Activated T-helper 1 cell treated with anti-CD3 and anti-CD28 coated beads, Interleukin-12 subunit alpha, Interleukin-12 subunit beta, Interleukin-2, Interleukin-4 antibody, amounts not matched to agents 30 ng/mL and 10 ng/mL and 1 ng/mL, durations not matched to agents 14 hours and 24 hours and 36 hours (primary cell): Measurements from ENCODE around the gene MYL3. TPM values are rescaled to one million over a fixed set of nuclear protein-coding genes. Genes with fewer than 3 reads are reported as not detected.
A peak's percentile ranks its signal among the peaks of the same experiment; 100 is the strongest.

Experiments
- DNase-seq: peaks from one replicate; pipeline ENCODE4 v3.0.0; 2021; ENCODE audit warnings: low spot score
- H3K27ac Mint-ChIP-seq: one replicate; pipeline ENCODE4 v1.8.0; 2021; ENCODE audit warnings: mild to moderate bottlenecking, mixed read lengths
- H3K27me3 Mint-ChIP-seq: one replicate; pipeline ENCODE4 v1.8.0; 2022; ENCODE audit warnings: mild to moderate bottlenecking, moderate library complexity, mixed read lengths; ENCODE audit not compliant: insufficient read depth
- H3K36me3 Mint-ChIP-seq: one replicate; pipeline ENCODE4 v1.8.0; 2021; ENCODE audit warnings: low read depth, mixed read lengths
- H3K4me1 Mint-ChIP-seq: one replicate; pipeline ENCODE4 v1.8.0; 2021; ENCODE audit warnings: low read depth, mixed read lengths
- H3K4me3 Mint-ChIP-seq: one replicate; pipeline ENCODE4 v1.8.0; 2021; ENCODE audit warnings: mild to moderate bottlenecking, moderate library complexity, mixed read lengths
- H3K9me3 Mint-ChIP-seq: one replicate; pipeline ENCODE4 v1.8.0; 2021; ENCODE audit warnings: mixed read lengths
- intact Hi-C: fragments of 100-400 bp; cut with micrococcal nuclease; formaldehyde crosslinking; loops from one replicate; pipeline ENCODE4 v1.15.1; 2024
- total RNA-seq: library from RNA; stranded (reverse); gene quantifications from 2 replicates; pipeline ENCODE4 v1.2.3, GENCODE V29; 2022

Gene MYL3
- total RNA-seq, 1 donor from 2014 or later: not detected

DNA sequence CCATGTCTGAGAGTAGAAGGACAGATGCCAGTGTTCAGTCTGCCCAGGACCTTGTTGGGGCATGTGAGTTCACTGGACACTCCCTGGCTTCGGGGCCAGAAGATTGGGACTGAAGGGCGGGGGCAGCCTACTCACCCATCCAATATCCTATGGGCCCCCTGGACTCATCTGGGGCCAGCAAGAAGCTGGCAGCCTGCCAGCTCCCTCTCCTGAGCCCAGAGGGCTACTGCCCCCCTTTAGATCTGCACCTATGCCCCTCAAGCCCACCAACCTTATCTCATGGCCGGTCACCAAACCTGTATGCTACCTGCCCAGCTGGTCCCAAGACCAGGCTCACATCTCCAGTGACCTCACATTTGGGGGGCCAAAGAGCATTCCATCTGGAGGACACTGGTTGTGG, 22.4 kb upstream of the MYL3 start:
- H3K9me3 Mint-ChIP-seq: no peaks in the 10 kb centered on the region
- H3K36me3 Mint-ChIP-seq: no peaks in the 10 kb centered on the region
- H3K27ac Mint-ChIP-seq: no peak overlapping the region
- no peaks in the 10 kb centered on the region for H3K4me1 Mint-ChIP-seq
- peaks cover 59% of the 10 kb centered on the region for H3K27me3 Mint-ChIP-seq
- DNase-seq: no peak
- intact Hi-C loops: no loop called here
- no peak overlapping the region for H3K4me3 Mint-ChIP-seq

GRCh38 chr3:46884929-46885328, 21.7 kb upstream of the MYL3 start:
- intact Hi-C loops: no loop called here
- Mint-ChIP-seq H3K36me3 (no peaks in the 10 kb centered on the region), H3K4me3 (no peak overlapping the region), H3K9me3 (no peaks in the 10 kb centered on the region), H3K27me3 (peaks cover 65% of the 10 kb centered on the region), H3K4me1 (no peaks in the 10 kb centered on the region), H3K27ac (no peak overlapping the region)
- DNase-seq: no peak

DNA sequence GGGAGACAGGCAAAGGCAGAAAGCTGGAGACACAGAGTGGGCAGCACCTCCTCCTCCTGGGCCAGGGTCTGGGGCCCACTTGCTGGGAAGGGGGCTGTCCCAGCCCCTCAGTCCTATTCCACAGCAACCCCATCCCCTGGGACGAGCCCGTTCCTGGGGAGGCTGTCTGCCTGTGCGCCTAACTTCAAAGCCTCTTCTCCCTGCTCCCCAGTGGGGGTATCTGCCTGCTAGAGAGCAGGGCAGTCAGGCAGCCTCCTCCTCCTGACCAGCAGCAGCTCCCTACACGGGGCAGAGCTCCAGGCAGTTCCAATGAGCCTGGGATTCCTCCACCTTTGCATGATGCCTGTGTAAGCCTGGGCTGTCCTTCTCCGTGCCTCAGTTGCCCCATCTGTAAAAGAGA, 21.2 kb upstream of the MYL3 start:
- intact Hi-C loops: no loop called here
- peaks cover 70% of the 10 kb centered on the region for H3K27me3 Mint-ChIP-seq
- no peak overlapping the region for H3K27ac Mint-ChIP-seq

DNA sequence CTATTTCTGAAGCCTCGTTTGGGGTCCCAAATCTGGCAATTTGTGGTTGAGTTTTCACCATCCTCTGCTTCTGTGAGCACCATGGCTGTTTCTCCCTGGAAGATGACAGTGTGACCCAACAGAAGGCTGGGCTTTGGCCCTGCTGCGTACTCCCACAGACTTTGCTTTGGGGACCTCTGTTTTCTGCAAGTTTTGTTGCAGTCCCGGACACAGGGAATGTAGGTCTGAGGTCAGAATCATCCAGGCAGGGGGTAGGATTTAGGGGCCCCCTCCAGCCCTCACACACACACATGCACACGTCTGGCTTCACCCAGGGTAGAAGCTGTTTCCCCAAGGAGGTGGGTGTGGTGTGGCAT, 20.6 kb upstream of the MYL3 start:
- H3K27ac Mint-ChIP-seq: no peak overlapping the region
- no peak for DNase-seq
- peak overlapping the region; percentile 30 for H3K4me3 Mint-ChIP-seq
- H3K27me3 Mint-ChIP-seq: peaks cover 73% of the 10 kb centered on the region
- H3K9me3 Mint-ChIP-seq: no peaks in the 10 kb centered on the region
- intact Hi-C loops: no loop called here
- no peaks in the 10 kb centered on the region for H3K36me3 Mint-ChIP-seq
- H3K4me1 Mint-ChIP-seq: no peaks in the 10 kb centered on the region

More for the DNA sequence above, 21.2 kb upstream of the MYL3 start:
- H3K9me3 Mint-ChIP-seq: no peaks in the 10 kb centered on the region
- no peaks in the 10 kb centered on the region for H3K36me3 Mint-ChIP-seq
- DNase-seq: no peak
- H3K4me1 Mint-ChIP-seq: no peaks in the 10 kb centered on the region
- no peak overlapping the region for H3K4me3 Mint-ChIP-seq

DNA sequence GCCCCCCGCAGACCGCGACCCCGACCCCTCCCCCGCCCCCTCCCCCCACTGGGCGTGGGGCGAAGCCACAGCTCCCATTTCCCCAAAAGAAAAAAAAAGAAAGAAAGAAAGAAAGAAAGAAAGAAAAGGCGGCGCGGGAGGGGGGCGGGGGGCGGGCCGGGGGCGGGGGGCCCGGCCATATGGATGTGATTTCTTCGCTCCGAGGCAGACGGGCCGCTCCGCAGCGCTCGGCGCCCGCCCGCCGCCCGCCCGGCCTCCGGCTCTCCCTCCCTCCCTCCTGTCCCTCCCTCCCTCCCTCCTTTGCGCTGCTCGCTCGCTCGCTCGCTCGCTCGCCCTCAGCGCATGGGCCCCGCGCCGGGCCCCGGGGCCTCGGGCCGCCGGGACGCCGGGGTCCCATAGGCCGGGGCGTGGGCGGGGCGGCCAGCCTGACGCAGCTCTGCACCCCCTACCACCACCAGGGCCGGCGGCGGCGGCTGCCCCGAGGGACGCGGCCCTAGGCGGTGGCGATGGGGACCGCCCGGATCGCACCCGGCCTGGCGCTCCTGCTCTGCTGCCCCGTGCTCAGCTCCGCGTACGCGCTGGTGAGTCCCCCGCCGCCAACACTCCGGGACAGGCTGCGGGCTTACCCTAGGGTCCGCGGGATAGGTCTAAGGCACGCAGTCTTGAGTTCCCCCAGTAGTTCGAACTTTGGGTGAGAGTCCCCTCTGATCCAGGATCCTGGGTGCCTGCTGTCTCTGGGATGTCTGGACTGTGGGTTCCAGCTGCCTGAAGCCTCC, 20.0 kb upstream of the MYL3 start:
- no peaks in the 10 kb centered on the region for H3K4me1 Mint-ChIP-seq
- no peak overlapping the region for H3K27ac Mint-ChIP-seq
- H3K27me3 Mint-ChIP-seq: peaks cover 71% of the 10 kb centered on the region
- intact Hi-C loops: no loop called here
- H3K36me3 Mint-ChIP-seq: no peaks in the 10 kb centered on the region
- H3K4me3 Mint-ChIP-seq: peak overlapping the region; percentile 42
- H3K9me3 Mint-ChIP-seq: no peaks in the 10 kb centered on the region
- DNase-seq: no peak

DNA sequence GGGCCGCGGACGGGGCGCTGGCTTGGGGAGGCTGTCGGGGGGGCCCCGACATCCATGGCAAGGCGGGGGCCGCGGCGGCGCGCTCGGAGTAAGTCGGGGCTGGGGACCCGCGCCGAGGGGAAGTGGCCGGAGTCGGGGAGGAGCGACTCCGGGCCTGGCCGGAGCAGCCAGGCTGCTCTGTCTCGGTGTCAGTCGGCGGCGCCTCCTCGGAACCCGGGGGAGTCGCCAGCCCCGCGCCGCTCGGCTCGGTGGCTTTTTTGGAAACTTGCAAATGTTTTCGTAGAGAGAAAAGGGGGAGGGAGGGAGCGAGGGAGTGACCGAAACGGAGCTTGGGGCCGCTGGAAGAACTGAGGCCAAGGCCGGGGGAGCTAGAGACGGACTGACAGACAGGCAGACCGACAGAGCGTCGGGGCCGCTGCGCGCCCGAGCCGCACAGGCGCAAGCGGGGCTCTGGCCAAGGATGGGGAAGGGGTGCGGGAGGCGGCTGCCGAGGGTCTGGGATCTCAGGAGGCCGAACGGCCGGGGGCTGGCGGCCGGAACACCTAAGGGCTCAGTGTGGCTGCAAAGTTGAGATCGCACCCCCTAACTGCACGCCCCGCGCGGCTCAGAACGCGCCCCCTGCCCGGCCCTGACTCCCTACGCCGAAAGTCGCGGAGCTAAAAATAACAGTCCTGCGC, 19.3 kb upstream of the MYL3 start:
- Mint-ChIP-seq H3K36me3 (no peaks in the 10 kb centered on the region), H3K27ac (no peak overlapping the region), H3K4me1 (no peaks in the 10 kb centered on the region), H3K27me3 (peaks cover 64% of the 10 kb centered on the region), H3K4me3 (peak overlapping the region; percentile 42), H3K9me3 (no peaks in the 10 kb centered on the region)
- intact Hi-C loops: no loop called here
- no peak for DNase-seq

DNA sequence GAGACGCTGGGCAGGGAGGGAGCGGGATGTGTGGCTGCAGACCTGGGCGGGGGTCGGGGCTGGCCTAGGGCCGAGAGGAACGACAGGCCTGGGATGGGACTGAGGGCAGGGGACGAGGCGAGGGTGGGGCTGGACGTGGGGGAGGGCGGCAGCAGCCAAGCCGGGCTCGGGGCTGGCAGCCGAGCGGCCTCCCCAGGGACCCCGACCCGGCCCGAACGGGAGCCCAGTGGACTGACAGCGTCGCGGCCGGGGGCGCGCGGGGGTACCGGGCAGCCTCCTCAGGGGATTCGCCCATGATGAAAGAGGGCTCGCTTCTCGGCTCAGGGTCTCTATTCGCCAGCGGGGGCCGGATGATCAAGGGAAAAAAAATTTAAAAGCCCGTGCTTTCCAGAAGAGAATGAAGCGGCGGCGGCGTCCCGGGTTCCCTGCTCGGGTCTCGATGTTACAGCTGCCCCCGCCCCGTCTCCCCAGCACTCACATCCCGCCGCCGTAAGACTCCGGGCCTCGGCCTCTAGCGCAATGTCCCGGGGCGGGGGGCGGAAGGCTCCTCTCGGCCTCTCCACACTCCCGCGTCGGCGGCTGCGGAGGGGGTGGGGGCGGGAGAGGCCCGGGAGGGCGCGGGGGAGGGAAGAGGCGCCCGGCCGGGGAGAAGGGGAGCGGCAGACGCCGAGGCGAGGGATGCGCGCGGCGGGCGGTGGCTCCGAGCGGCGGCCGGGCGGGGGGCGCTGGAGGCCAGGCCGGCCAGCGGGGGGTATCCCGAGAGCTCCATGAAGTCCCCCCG, 18.5 kb upstream of the MYL3 start:
- Mint-ChIP-seq H3K27me3 (peaks cover 59% of the 10 kb centered on the region), H3K27ac (no peak overlapping the region), H3K4me3 (no peak overlapping the region), H3K36me3 (no peaks in the 10 kb centered on the region), H3K9me3 (no peaks in the 10 kb centered on the region), H3K4me1 (no peaks in the 10 kb centered on the region)
- DNase-seq: no peak
- intact Hi-C loops: no loop called here

DNA sequence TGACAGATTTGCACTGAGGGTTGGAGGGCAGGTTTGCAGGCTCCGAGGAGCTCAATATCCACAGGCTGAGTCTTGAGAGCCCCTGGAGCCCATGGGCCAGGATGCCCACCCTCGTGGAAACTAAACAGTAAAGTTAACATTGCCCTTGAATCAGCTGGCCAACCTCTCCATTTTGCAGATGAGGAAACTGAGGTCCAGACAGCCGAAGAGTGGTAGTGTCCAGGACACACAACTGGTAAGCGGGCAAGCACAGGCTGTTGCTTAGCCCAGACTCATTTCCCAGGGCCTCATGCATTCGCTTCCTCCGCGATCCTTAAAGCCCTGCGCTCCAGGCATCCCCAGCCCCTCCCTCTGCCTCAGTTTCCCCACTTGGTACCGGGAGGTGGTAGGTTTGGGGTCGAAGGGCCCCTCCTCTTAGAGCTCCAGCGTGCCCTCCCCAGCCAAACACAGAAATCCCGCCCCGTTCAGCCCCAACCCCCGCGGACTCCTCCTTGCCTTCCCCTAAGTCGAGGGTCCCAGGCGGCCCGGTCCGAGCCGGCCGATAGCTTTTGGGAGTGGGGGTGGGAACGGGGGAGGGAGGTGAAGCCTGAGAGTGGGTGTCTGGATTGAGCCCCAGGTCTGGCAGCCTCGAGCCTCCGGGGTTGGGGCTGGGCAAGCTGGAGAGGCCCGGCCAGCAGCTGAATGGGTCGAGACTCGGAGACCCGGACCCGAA, 17.8 kb upstream of the MYL3 start:
- intact Hi-C loops: no loop called here
- DNase-seq: no peak
- H3K4me1 Mint-ChIP-seq: no peaks in the 10 kb centered on the region
- H3K4me3 Mint-ChIP-seq: peak overlapping the region; percentile 6
- no peak overlapping the region for H3K27ac Mint-ChIP-seq
- peaks cover 53% of the 10 kb centered on the region for H3K27me3 Mint-ChIP-seq
- no peaks in the 10 kb centered on the region for H3K36me3 Mint-ChIP-seq
- no peaks in the 10 kb centered on the region for H3K9me3 Mint-ChIP-seq

GRCh38 chr3:46878781-46879436, 15.7 kb upstream of the MYL3 start:
- Mint-ChIP-seq H3K4me1 (no peaks in the 10 kb centered on the region), H3K4me3 (no peak overlapping the region), H3K36me3 (no peaks in the 10 kb centered on the region), H3K9me3 (no peaks in the 10 kb centered on the region), H3K27ac (no peak overlapping the region), H3K27me3 (peaks cover 38% of the 10 kb centered on the region)
- no peak for DNase-seq
- intact Hi-C loops: no loop called here

- no peaks in the 10 kb centered on the region for H3K36me3 Mint-ChIP-seq
- H3K27me3 Mint-ChIP-seq: peaks cover 35% of the 10 kb centered on the region
- no peak within 1 kb of the TSS for H3K4me3 Mint-ChIP-seq
- no peaks in the 10 kb centered on the region for H3K9me3 Mint-ChIP-seq
- H3K27ac Mint-ChIP-seq: no peak within 1 kb of the TSS
- no peak for DNase-seq
- intact Hi-C loops: no loop called here
- H3K4me1 Mint-ChIP-seq: peaks cover 5% of the 10 kb centered on the region
Measured at GRCh38 chr3:46877406-46878125, 14.3 kb upstream of the MYL3 start, which contains the start of gene PTH1R. Gene PTH1R, plus strand, starts transcription at chr3:46877721. Its CDS starts 5,839 bp downstream, at chr3:46883560.

GRCh38 chr3:46876313-46877300, 13.4 kb upstream of the MYL3 start:
- DNase-seq: no peak
- H3K4me3 Mint-ChIP-seq: no peak overlapping the region
- H3K27me3 Mint-ChIP-seq: peaks cover 31% of the 10 kb centered on the region
- peaks cover 5% of the 10 kb centered on the region for H3K4me1 Mint-ChIP-seq
- no peaks in the 10 kb centered on the region for H3K9me3 Mint-ChIP-seq
- intact Hi-C loops: no loop called here
- no peaks in the 10 kb centered on the region for H3K36me3 Mint-ChIP-seq
- no peak overlapping the region for H3K27ac Mint-ChIP-seq
